GM19395 (cell line): Measurements from ENCODE around the gene CCDC83.
"Not testable (repeated sequence)": the region's sequence is repeated elsewhere in the genome, so short reads cannot be mapped to it uniquely, and the experiment has no call there.

Experiments used
- ATAC-seq: cut with Tn5 transposase; IDR thresholded peaks from one replicate; pipeline ENCODE4 v1.9.1; 2021; ENCODE audit warnings: mild to moderate bottlenecking, moderate library complexity; ENCODE audit not compliant: unreplicated experiment

Gene CCDC83

GRCh38 chr11:85886089-85887056 is 31.2 kb downstream of the CCDC83 start:
- no peak for ATAC-seq

- no peak for ATAC-seq
Observed at GRCh38 chr11:85889108-85889507, 33.9 kb downstream of the CCDC83 start.

DNA sequence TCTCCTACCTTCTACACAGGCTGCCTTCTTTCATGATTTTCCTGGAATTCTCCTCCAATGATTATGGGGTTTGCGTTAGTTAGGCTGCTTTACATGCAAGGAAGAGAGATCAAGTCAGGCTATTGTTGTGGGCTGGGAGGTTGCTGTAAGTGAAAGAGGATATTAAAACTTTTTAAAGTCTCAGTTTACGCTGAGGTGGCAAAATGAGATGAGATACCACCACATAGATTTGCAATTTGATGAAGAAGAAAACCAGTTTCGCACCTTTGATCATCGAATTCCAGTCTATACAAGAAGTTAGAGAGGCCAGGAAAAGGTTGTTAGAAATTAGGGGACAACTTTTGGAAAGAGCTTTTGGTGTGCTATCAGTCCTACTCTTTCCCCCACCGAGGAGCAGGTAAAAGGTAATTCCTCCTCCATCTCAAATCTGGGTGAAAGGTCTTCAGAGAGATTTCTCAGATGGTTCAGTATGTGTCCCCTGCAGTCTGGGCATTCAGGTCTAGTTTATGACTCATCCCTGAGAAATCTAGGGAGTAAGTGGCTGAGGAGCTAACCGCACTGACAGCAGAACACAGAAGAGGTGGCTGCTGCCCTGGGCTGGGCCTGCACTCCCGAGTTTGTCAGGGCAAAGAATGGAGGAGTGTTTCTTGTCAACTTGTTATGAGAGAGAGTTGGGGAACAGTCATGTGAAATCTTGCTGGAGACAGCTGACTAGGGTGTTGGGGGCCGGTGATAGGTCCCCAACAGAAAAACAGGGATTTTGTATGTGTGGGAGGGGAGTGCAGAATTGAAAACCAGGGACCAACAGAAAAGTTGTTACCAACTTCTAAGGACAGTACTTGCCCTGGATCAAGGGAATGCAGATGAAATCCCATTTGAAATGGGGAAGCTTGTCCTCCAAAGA is 34.7 kb downstream of the CCDC83 start:
- no peak for ATAC-seq

GRCh38 chr11:85893395-85893794 is 38.2 kb downstream of the CCDC83 start:
- no peak for ATAC-seq

- no peak for ATAC-seq
Observed at GRCh38 chr11:85896876-85897275, 41.7 kb downstream of the CCDC83 start.

DNA sequence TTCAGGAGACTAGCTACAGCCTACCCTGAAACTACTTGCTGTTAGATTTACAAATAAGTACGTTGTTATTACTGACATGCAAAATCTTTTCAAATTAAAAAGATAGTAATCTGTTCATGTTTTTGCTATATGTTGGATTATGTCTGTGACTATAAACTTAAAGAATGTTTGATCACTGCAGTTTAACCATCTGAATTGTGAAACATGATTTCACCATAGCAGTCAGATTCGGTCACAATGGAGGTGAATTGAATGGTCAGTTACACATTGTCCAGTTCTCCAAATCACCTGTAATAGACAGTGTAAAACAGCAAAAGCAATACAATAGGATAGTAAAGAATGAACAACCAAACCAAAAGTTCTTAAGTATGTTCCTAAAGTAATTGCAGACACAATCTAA is 43.3 kb downstream of the CCDC83 start:
- no peak for ATAC-seq

DNA sequence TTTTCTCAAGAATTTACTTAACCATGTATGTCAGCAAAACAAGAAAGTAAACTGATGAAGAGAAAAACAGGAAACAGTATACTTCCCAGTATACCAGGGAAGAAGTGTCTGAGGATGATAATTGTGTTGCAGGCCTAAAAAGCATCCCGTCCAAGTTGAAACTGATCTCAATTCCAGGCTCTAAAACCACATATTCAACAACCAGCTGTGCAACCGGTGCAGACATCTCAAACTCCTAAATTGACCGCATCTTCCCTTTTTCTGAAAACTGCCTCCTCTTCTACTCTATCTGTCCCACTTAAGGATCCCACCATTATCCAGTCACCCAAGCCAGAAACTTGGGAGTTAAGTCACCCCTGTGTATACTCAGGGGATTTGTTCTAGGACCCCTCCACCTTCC is 47.2 kb downstream of the CCDC83 start:
- no peak for ATAC-seq

GRCh38 chr11:85903406-85903805 is 48.2 kb downstream of the CCDC83 start:
- ATAC-seq = no peak

DNA sequence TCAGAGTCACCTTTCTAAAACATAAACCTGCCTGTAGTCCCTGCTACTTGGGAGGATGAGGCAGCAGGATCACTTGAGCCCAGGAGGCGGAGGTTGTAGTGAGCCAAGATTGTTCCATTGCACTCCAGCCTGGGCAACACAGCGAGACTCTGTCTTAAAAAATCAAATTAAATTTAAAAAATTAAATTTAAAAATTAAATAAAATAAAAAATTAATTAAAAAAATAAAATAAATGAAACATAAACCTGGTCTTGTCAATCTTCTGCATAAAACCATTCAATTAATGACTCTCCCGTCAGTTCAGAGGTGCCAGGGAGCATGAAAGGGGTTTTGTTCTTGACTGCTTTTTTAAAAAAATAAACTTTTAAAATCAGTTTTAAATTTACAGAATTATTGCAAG is 48.6 kb downstream of the CCDC83 start:
- ATAC-seq = no peak

GRCh38 chr11:85912414-85912813 is 57.2 kb downstream of the CCDC83 start:
- ATAC-seq = no peak

DNA sequence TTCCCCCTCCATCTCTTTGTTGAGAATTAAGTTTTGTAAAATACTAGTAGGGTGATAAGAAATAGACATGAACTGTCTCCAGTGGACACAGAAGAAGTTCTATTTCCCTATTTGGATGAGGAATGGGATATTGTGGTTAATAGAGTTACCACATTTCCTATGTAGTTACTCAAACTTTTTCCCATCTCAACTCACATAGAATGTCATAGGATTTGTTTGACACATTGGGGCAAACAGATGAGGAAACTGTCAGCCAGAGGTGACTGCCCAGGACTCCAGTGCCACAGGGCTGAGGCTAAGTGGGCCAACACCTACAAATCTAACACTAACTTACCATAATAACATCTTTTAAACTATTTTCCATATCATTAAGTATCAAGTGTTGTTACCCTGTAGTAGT is 58.3 kb downstream of the CCDC83 start:
- ATAC-seq = no peak

DNA sequence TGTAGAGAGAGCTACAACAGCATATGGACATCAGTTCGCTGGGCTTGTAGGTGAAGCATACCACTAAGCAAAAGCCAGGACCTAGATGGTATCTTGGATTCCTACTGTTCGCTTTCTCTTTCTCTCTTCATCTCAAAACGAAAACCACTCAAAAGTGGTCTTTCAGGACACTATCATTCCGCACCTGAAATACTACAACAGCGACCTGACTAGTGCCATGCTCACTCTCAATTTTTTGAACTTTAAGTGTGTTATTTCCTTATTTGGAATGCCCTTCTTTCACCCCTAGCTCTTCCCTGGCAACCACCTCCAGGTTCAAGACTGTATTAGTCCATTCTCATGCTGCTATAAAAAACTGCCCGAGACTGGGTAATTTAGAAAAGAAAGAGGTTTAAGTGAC is 59.2 kb downstream of the CCDC83 start:
- ATAC-seq = no peak

GRCh38 chr11:85918910-85919794 is 64.0 kb downstream of the CCDC83 start:
- ATAC-seq = no peak

- peak; percentile 82 for ATAC-seq
Observed at GRCh38 chr11:85922367-85922766, 67.2 kb downstream of the CCDC83 start.

DNA sequence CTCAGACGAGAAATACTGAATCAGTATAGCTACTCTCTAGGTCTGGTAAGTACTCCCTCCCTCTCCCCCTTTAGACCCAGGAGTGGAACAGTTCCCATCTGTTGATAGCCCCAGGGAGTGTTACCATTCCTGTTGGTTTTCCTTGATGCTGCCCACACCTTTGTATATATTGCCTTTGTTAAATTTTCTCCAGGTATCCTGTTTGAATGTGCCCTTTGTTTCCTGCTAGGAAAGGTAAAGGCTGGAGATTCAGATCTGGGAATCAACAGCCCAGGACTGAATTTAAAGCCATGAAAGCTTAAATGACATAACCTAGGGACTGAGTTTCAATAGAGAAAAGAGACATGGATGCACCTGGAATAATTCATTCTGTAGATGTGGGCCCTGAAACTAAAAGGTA is 68.3 kb downstream of the CCDC83 start:
- no peak for ATAC-seq

DNA sequence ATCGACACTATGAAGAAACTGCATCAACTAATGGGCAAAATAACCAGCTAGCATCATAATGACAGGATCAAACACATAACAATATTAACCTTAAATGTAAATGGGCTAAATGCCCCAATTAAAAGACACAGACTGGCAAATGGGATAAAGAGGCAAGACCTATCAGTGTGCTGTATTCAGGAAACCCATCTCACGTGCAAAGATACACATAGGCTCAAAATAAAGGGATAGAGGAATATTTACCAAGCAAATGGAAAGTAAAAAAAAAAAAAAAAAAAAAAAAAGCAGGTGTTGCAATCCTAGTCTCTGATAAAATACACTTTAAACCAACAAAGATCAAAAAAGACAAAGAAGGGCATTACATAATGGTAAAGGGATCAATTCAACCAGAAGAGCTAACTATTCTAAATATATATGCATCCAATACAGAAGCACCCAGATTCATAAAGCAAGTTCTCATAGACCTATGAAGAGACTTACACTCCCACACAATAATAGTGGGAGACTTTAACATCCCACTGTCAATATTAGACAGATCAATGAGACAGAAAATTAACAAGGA is 71.6 kb downstream of the CCDC83 start:
- ATAC-seq = not testable (repeated sequence)

GRCh38 chr11:85930879-85931366 is 75.7 kb downstream of the CCDC83 start:
- ATAC-seq = no peak

GRCh38 chr11:85934596-85935169 is 79.5 kb downstream of the CCDC83 start:
- no peak for ATAC-seq

- no peak for ATAC-seq
Observed at GRCh38 chr11:85935751-85936150, 80.6 kb downstream of the CCDC83 start.

DNA sequence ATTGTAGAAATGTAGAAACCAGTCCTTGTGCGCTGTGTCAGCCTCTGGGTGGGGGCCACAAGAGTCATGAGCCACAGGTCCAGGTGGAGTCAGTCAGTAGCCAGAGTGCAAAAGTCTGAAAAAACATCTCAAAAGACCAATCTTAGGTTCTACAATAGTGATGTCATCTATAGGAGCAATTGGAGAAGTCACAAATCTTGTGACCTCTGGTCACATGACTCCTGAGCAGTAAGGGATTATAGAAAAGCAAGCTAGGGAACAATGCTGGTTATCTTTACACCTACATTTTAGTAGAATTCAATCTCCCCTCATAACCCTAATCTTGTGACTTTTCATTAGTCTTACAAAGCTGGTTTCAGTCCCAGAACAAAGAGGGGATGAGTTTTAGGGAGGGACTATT is 82.7 kb downstream of the CCDC83 start:
- ATAC-seq = no peak
